ENCODE measurements around the gene LRRC26.

Gene LRRC26

GRCh38 chr9:137164370-137165249 lies 5.2 kb downstream of the LRRC26 start:
- H2AFZ ChIP-seq (ENCODE audit: low read depth): no peak overlapping the region
- H3K4me3 ChIP-seq (IDR thresholded peaks at IDR 0.05; ENCODE audit: insufficient read depth, low read depth, low read length): no peak overlapping the region
- no peaks in the 10 kb centered on the region for H4K20me1 ChIP-seq (ENCODE audit: insufficient read depth)
- TF ChIP-seq CTCF (conservative IDR thresholded peaks at IDR 0.05; ENCODE audit: low read depth, low read length): no peak
- H3K9ac ChIP-seq: no peak overlapping the region
- H3K36me3 ChIP-seq (ENCODE audit: insufficient read depth): no peaks in the 10 kb centered on the region
- H3K27me3 ChIP-seq (ENCODE audit: insufficient read depth, low read depth): peaks cover 55% of the 10 kb centered on the region
- peaks cover 32% of the 10 kb centered on the region for H3K4me1 ChIP-seq (ENCODE audit: low read depth, poor library complexity, severe bottlenecking)
- no peaks in the 10 kb centered on the region for H3K79me2 ChIP-seq (ENCODE audit: insufficient read depth, low read depth)
- no peak overlapping the region for H3K27ac ChIP-seq
- H3K4me2 ChIP-seq: no peak overlapping the region

GRCh38 chr9:137163805-137164204 lies 6.0 kb downstream of the LRRC26 start:
- Histone ChIP-seq H2AFZ (ENCODE audit: low read depth) (no peak overlapping the region), H4K20me1 (ENCODE audit: insufficient read depth) (no peaks in the 10 kb centered on the region), H3K79me2 (ENCODE audit: insufficient read depth, low read depth) (no peaks in the 10 kb centered on the region), H3K4me3 (IDR thresholded peaks at IDR 0.05; ENCODE audit: insufficient read depth, low read depth, low read length) (no peak overlapping the region), H3K36me3 (ENCODE audit: insufficient read depth) (no peaks in the 10 kb centered on the region), H3K27ac (no peak overlapping the region), H3K9ac (no peak overlapping the region), H3K4me2 (no peak overlapping the region), H3K27me3 (ENCODE audit: insufficient read depth, low read depth) (peaks cover 55% of the 10 kb centered on the region), H3K4me1 (ENCODE audit: low read depth, poor library complexity, severe bottlenecking) (peaks cover 36% of the 10 kb centered on the region)
- TF ChIP-seq CTCF (conservative IDR thresholded peaks at IDR 0.05; ENCODE audit: low read depth, low read length): no peak

GRCh38 chr9:137163365-137163715 lies 6.5 kb downstream of the LRRC26 start:
- no peak overlapping the region for H3K4me3 ChIP-seq (IDR thresholded peaks at IDR 0.05; ENCODE audit: insufficient read depth, low read depth, low read length)
- no peak overlapping the region for H3K4me2 ChIP-seq
- peaks cover 40% of the 10 kb centered on the region for H3K4me1 ChIP-seq (ENCODE audit: low read depth, poor library complexity, severe bottlenecking)
- no peak overlapping the region for H3K27ac ChIP-seq
- no peak overlapping the region for H3K9ac ChIP-seq
- no peaks in the 10 kb centered on the region for H3K79me2 ChIP-seq (ENCODE audit: insufficient read depth, low read depth)
- no peaks in the 10 kb centered on the region for H4K20me1 ChIP-seq (ENCODE audit: insufficient read depth)
- TF ChIP-seq CTCF (conservative IDR thresholded peaks at IDR 0.05; ENCODE audit: low read depth, low read length): no peak
- H2AFZ ChIP-seq (ENCODE audit: low read depth): no peak overlapping the region
- H3K36me3 ChIP-seq (ENCODE audit: insufficient read depth): no peaks in the 10 kb centered on the region
- peaks cover 52% of the 10 kb centered on the region for H3K27me3 ChIP-seq (ENCODE audit: insufficient read depth, low read depth)

GRCh38 chr9:137162505-137163364 lies 7.1 kb downstream of the LRRC26 start:
- no peak overlapping the region for H3K4me3 ChIP-seq (IDR thresholded peaks at IDR 0.05; ENCODE audit: insufficient read depth, low read depth, low read length)
- peaks cover 45% of the 10 kb centered on the region for H3K4me1 ChIP-seq (ENCODE audit: low read depth, poor library complexity, severe bottlenecking)
- no peak overlapping the region for H2AFZ ChIP-seq (ENCODE audit: low read depth)
- TF ChIP-seq CTCF (conservative IDR thresholded peaks at IDR 0.05; ENCODE audit: low read depth, low read length): no peak
- H4K20me1 ChIP-seq (ENCODE audit: insufficient read depth): no peaks in the 10 kb centered on the region
- H3K9ac ChIP-seq: no peak overlapping the region
- no peaks in the 10 kb centered on the region for H3K79me2 ChIP-seq (ENCODE audit: insufficient read depth, low read depth)
- H3K27ac ChIP-seq: no peak overlapping the region
- H3K27me3 ChIP-seq (ENCODE audit: insufficient read depth, low read depth): peaks cover 47% of the 10 kb centered on the region
- no peak overlapping the region for H3K4me2 ChIP-seq
- no peaks in the 10 kb centered on the region for H3K36me3 ChIP-seq (ENCODE audit: insufficient read depth)
